HuH-7.5 (cell line): Measurements from ENCODE around the gene EFNB1.
"Not testable (repeated sequence)": the region's sequence is repeated elsewhere in the genome, so short reads cannot be mapped to it uniquely, and the experiment has no call there.

Experiments
- DNase-seq: peaks from one replicate; pipeline ENCODE4 v3.0.0; 2011; ENCODE audit warnings: low spot score

EFNB1 gene

GRCh38 chrX:68828740-68829581, at the start of gene EFNB1:
TSS of gene EFNB1 (plus strand) at chrX:68829021. CDS start at chrX:68829777, 756 bp downstream.
- DNase-seq: no peak

GRCh38 chrX:68781295-68781694, 47.5 kb upstream of the EFNB1 start:
- DNase-seq: not testable (repeated sequence)

- DNase-seq: no peak
Observed at GRCh38 chrX:68784816-68785215, 44.0 kb upstream of the EFNB1 start.

- not testable (repeated sequence) for DNase-seq
Observed at GRCh38 chrX:68786581-68786980, 42.2 kb upstream of the EFNB1 start.

GRCh38 chrX:68789966-68790365, 38.9 kb upstream of the EFNB1 start:
- DNase-seq: no peak

GRCh38 chrX:68792083-68792482, 36.7 kb upstream of the EFNB1 start:
- DNase-seq: no peak

- no peak for DNase-seq
Observed at GRCh38 chrX:68794461-68794860, 34.4 kb upstream of the EFNB1 start.

- no peak for DNase-seq
Observed at GRCh38 chrX:68795741-68796140, 33.1 kb upstream of the EFNB1 start.

- not testable (repeated sequence) for DNase-seq
Observed at GRCh38 chrX:68798400-68798799, 30.4 kb upstream of the EFNB1 start.

- DNase-seq: no peak
Observed at GRCh38 chrX:68801737-68802290, 27.0 kb upstream of the EFNB1 start.

GRCh38 chrX:68807818-68808217, 21.0 kb upstream of the EFNB1 start:
- DNase-seq: no peak

- DNase-seq: no peak
Observed at GRCh38 chrX:68808686-68809357, 20.0 kb upstream of the EFNB1 start.

GRCh38 chrX:68820476-68821110, 8.2 kb upstream of the EFNB1 start:
- DNase-seq: no peak

- no peak for DNase-seq
Observed at GRCh38 chrX:68821616-68822015, 7.2 kb upstream of the EFNB1 start.

GRCh38 chrX:68822641-68823410, 6.0 kb upstream of the EFNB1 start:
- no peak for DNase-seq

GRCh38 chrX:68823413-68824151, 5.2 kb upstream of the EFNB1 start:
- no peak for DNase-seq

- DNase-seq: no peak
Observed at GRCh38 chrX:68824152-68824433, 4.7 kb upstream of the EFNB1 start.

GRCh38 chrX:68824565-68825125, 4.2 kb upstream of the EFNB1 start:
- DNase-seq: no peak

GRCh38 chrX:68826113-68826980, 2.5 kb upstream of the EFNB1 start:
- DNase-seq: no peak

GRCh38 chrX:68827256-68827655, 1.6 kb upstream of the EFNB1 start:
- DNase-seq: no peak
